ENCODE data around the gene MPP3.

The MPP3 gene

GRCh38 chr17:43830510-43831140, 2.3 kb downstream of the MPP3 start:
- WGBS, result 90% methylated on average over 7 of the region's 7 CpGs
- H3K27me3 ChIP-seq (ENCODE audit: insufficient read depth, low read length), result peaks cover 29% of the 10 kb centered on the region
- H3K36me3 ChIP-seq (ENCODE audit: insufficient read depth, low read length), result peaks cover 4% of the 10 kb centered on the region
- H3K9ac ChIP-seq (ENCODE audit: low read depth, low read length), result no peak overlapping the region
- no peak overlapping the region for H3K27ac ChIP-seq (ENCODE audit: low read depth, low read length)
- H3K4me3 ChIP-seq (ENCODE audit: low read length), result no peak overlapping the region
- no peaks in the 10 kb centered on the region for H3K4me1 ChIP-seq (ENCODE audit: insufficient read depth, low read length)
- peaks cover 7% of the 10 kb centered on the region; the same call in 1 of the 2 replicates for H3K9me3 ChIP-seq (ENCODE audit: insufficient read depth, low read depth, low read length)

GRCh38 chr17:43829738-43830137, 3.2 kb downstream of the MPP3 start:
- Histone ChIP-seq H3K9ac (ENCODE audit: low read depth, low read length) (no peak overlapping the region), H3K27ac (ENCODE audit: low read depth, low read length) (no peak overlapping the region), H3K4me1 (ENCODE audit: insufficient read depth, low read length) (no peaks in the 10 kb centered on the region), H3K36me3 (ENCODE audit: insufficient read depth, low read length) (peaks cover 4% of the 10 kb centered on the region), H3K4me3 (ENCODE audit: low read length) (no peak overlapping the region), H3K9me3 (ENCODE audit: insufficient read depth, low read depth, low read length) (peaks cover 7% of the 10 kb centered on the region; the same call in 1 of the 2 replicates), H3K27me3 (ENCODE audit: insufficient read depth, low read length) (peaks cover 29% of the 10 kb centered on the region)
- 91% methylated on average over 14 of the region's 14 CpGs for WGBS

- peaks cover 10% of the 10 kb centered on the region for H3K27me3 ChIP-seq (ENCODE audit: insufficient read depth, low read length)
- H3K9ac ChIP-seq (ENCODE audit: low read depth, low read length), result no peak overlapping the region
- WGBS, result 95% methylated on average over 9 of the region's 9 CpGs
- H3K27ac ChIP-seq (ENCODE audit: low read depth, low read length), result no peak overlapping the region
- H3K4me1 ChIP-seq (ENCODE audit: insufficient read depth, low read length), result no peaks in the 10 kb centered on the region
- no peak overlapping the region for H3K4me3 ChIP-seq (ENCODE audit: low read length)
- no peaks in the 10 kb centered on the region for H3K9me3 ChIP-seq (ENCODE audit: insufficient read depth, low read depth, low read length)
- peaks cover 4% of the 10 kb centered on the region for H3K36me3 ChIP-seq (ENCODE audit: insufficient read depth, low read length)
Measured at GRCh38 chr17:43827596-43827995, 5.3 kb downstream of the MPP3 start.

- Histone ChIP-seq H3K36me3 (ENCODE audit: insufficient read depth, low read length) (peaks cover 4% of the 10 kb centered on the region), H3K27me3 (ENCODE audit: insufficient read depth, low read length) (no peaks in the 10 kb centered on the region), H3K9me3 (ENCODE audit: insufficient read depth, low read depth, low read length) (no peaks in the 10 kb centered on the region), H3K27ac (ENCODE audit: low read depth, low read length) (no peak overlapping the region), H3K9ac (ENCODE audit: low read depth, low read length) (no peak overlapping the region), H3K4me1 (ENCODE audit: insufficient read depth, low read length) (no peaks in the 10 kb centered on the region), H3K4me3 (ENCODE audit: low read length) (no peak overlapping the region)
- WGBS, result 93% methylated on average over 7 of the region's 7 CpGs
Measured at GRCh38 chr17:43826206-43826605, 6.7 kb downstream of the MPP3 start.

GRCh38 chr17:43825567-43825966, 7.4 kb downstream of the MPP3 start:
- no peak overlapping the region for H3K4me3 ChIP-seq (ENCODE audit: low read length)
- WGBS, result 94% methylated on average over 12 of the region's 12 CpGs
- H3K27me3 ChIP-seq (ENCODE audit: insufficient read depth, low read length), result no peaks in the 10 kb centered on the region
- no peaks in the 10 kb centered on the region for H3K4me1 ChIP-seq (ENCODE audit: insufficient read depth, low read length)
- H3K9me3 ChIP-seq (ENCODE audit: insufficient read depth, low read depth, low read length), result no peaks in the 10 kb centered on the region
- H3K36me3 ChIP-seq (ENCODE audit: insufficient read depth, low read length), result peaks cover 4% of the 10 kb centered on the region
- H3K27ac ChIP-seq (ENCODE audit: low read depth, low read length), result no peak overlapping the region
- no peak overlapping the region for H3K9ac ChIP-seq (ENCODE audit: low read depth, low read length)

GRCh38 chr17:43823350-43824084, 9.4 kb downstream of the MPP3 start:
- WGBS, result 92% methylated on average over 10 of the region's 10 CpGs
- Histone ChIP-seq H3K4me3 (ENCODE audit: low read length) (no peak overlapping the region), H3K36me3 (ENCODE audit: insufficient read depth, low read length) (peaks cover 3% of the 10 kb centered on the region), H3K27me3 (ENCODE audit: insufficient read depth, low read length) (no peaks in the 10 kb centered on the region), H3K9ac (ENCODE audit: low read depth, low read length) (no peak overlapping the region), H3K9me3 (ENCODE audit: insufficient read depth, low read depth, low read length) (no peaks in the 10 kb centered on the region), H3K27ac (ENCODE audit: low read depth, low read length) (no peak overlapping the region), H3K4me1 (ENCODE audit: insufficient read depth, low read length) (no peaks in the 10 kb centered on the region)

- Histone ChIP-seq H3K27me3 (ENCODE audit: insufficient read depth, low read length) (no peaks in the 10 kb centered on the region), H3K36me3 (ENCODE audit: insufficient read depth, low read length) (no peaks in the 10 kb centered on the region), H3K9me3 (ENCODE audit: insufficient read depth, low read depth, low read length) (no peaks in the 10 kb centered on the region), H3K4me3 (ENCODE audit: low read length) (no peak overlapping the region), H3K4me1 (ENCODE audit: insufficient read depth, low read length) (no peaks in the 10 kb centered on the region), H3K9ac (ENCODE audit: low read depth, low read length) (no peak overlapping the region), H3K27ac (ENCODE audit: low read depth, low read length) (no peak overlapping the region)
- 85% methylated on average over 5 of the region's 5 CpGs for WGBS
Measured at GRCh38 chr17:43822570-43823190, 10.3 kb downstream of the MPP3 start.

GRCh38 chr17:43820759-43821158, 12.2 kb downstream of the MPP3 start:
- no peaks in the 10 kb centered on the region for H3K27me3 ChIP-seq (ENCODE audit: insufficient read depth, low read length)
- no peaks in the 10 kb centered on the region for H3K36me3 ChIP-seq (ENCODE audit: insufficient read depth, low read length)
- WGBS, result 94% methylated on average over 14 of the region's 14 CpGs
- no peak overlapping the region for H3K9ac ChIP-seq (ENCODE audit: low read depth, low read length)
- H3K4me1 ChIP-seq (ENCODE audit: insufficient read depth, low read length), result no peaks in the 10 kb centered on the region
- H3K9me3 ChIP-seq (ENCODE audit: insufficient read depth, low read depth, low read length), result no peaks in the 10 kb centered on the region
- no peak overlapping the region for H3K4me3 ChIP-seq (ENCODE audit: low read length)
- no peak overlapping the region for H3K27ac ChIP-seq (ENCODE audit: low read depth, low read length)

GRCh38 chr17:43818966-43819365, 14.0 kb downstream of the MPP3 start:
- Histone ChIP-seq H3K27me3 (ENCODE audit: insufficient read depth, low read length) (no peaks in the 10 kb centered on the region), H3K36me3 (ENCODE audit: insufficient read depth, low read length) (no peaks in the 10 kb centered on the region), H3K27ac (ENCODE audit: low read depth, low read length) (no peak overlapping the region), H3K9me3 (ENCODE audit: insufficient read depth, low read depth, low read length) (no peaks in the 10 kb centered on the region), H3K4me3 (ENCODE audit: low read length) (no peak overlapping the region), H3K4me1 (ENCODE audit: insufficient read depth, low read length) (no peaks in the 10 kb centered on the region), H3K9ac (ENCODE audit: low read depth, low read length) (no peak overlapping the region)
- WGBS, result 93% methylated on average over 5 of the region's 5 CpGs

- Histone ChIP-seq H3K4me3 (ENCODE audit: low read length) (no peak overlapping the region), H3K9me3 (ENCODE audit: insufficient read depth, low read depth, low read length) (no peaks in the 10 kb centered on the region), H3K27me3 (ENCODE audit: insufficient read depth, low read length) (no peaks in the 10 kb centered on the region), H3K9ac (ENCODE audit: low read depth, low read length) (no peak overlapping the region), H3K27ac (ENCODE audit: low read depth, low read length) (no peak overlapping the region), H3K36me3 (ENCODE audit: insufficient read depth, low read length) (0 out of 2 replicates have a peak, but pooled peaks cover 3% of the 10 kb centered on the region), H3K4me1 (ENCODE audit: insufficient read depth, low read length) (no peaks in the 10 kb centered on the region)
- WGBS, result 86% methylated on average over 9 of the region's 9 CpGs
Measured at GRCh38 chr17:43817826-43818225, 15.1 kb downstream of the MPP3 start.

All from HUES64 (cell line).